Upper lobe of right lung (tissue), 1 donor: ENCODE results near the gene PACS1. TPM values are rescaled to one million over a fixed set of nuclear protein-coding genes. Genes with fewer than 3 reads are reported as not detected.

Experiments used
- ATAC-seq: fragments of 200-7000 bp; cut with Tn5 transposase; one replicate; pipeline ENCODE4 v1.9.1; 2020; ENCODE audit warnings: mild to moderate bottlenecking, moderate library complexity
- DNase-seq: peaks from one replicate; pipeline ENCODE4 v3.0.0-alpha.2; 2020
- H3K27ac ChIP-seq: fragments of 200-600 bp; one replicate; pipeline ENCODE4 v1.8.0; 2022
- H3K27me3 ChIP-seq: fragments of 200-600 bp; one replicate; pipeline ENCODE4 v1.8.0; 2022; ENCODE audit warnings: mild to moderate bottlenecking
- H3K36me3 ChIP-seq: fragments of 200-600 bp; one replicate; pipeline ENCODE4 v1.8.0; 2022
- H3K4me1 ChIP-seq: fragments of 200-600 bp; one replicate; pipeline ENCODE4 v1.8.0; 2022
- H3K4me3 ChIP-seq: fragments of 200-600 bp; one replicate; pipeline ENCODE4 v1.8.0; 2022; ENCODE audit warnings: mild to moderate bottlenecking
- H3K9me3 ChIP-seq: fragments of 200-600 bp; one replicate; pipeline ENCODE4 v1.8.0; 2022
- intact Hi-C: fragments of 100-400 bp; cut with DNase I; formaldehyde crosslinking; loops from one replicate; pipeline ENCODE4 v1.11.0; 2022
- total RNA-seq: library from RNA; stranded (reverse); fragmentation: NEBNext Ultra II Directional; extraction: Animal tissue kit (Norgen Biotek cat#: 25700); gene quantifications from one replicate; pipeline ENCODE4 v1.2.1, GENCODE V29; 2021
- TF ChIP-seq, protein P1 (sequence below): fragments of 200-600 bp; IDR thresholded peaks from one replicate; pipeline ENCODE4 v1.8.0; 2022; ENCODE audit warnings: antibody characterized with exemption
- donor health status: DM: no; HTN: yes; CAD: no; lungs with severe emphysema.

PACS1 gene
- total RNA-seq, 1 donor from 2014 or later, result 55.9 TPM

DNA sequence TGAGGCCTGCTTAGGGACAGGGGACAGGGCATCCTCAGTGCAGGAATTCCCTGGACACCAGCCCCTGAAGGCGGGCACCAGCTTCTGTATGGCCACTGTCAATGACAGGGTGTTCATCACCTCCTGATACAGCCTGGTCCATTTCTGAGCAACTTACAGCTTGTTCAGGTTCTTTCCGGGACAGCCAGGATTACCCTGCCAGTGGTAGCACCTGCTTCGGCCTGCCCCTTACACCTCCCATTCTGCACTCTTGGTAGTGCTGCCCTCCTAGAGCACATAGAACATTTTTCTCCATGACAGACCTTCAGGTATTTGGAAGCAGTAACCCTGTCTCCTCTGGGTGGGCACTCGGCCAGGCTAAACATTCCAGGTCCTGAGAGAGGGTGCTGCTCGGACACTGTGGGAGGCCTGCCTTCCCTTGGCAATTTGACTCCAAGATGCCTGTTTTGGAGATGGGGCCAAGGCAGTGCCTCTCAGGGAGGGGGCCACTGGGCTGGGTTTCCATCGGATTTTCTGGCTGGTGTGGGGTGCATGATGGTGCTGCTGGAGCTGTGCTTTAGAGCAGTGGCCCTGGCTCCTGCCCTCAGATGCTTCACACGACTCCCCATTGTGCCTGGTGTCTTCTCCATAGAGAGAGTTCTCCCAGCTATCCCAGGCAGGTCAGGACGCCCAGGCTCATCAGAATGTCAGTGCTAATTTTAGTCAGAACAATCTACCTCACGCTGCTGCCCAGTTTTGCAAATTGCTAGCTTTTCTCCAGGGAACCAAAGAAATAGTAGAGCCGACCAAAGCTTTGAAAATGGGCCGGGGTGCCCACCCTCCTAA is 22.3 kb upstream of the PACS1 start:
- Histone ChIP-seq H3K9me3 (no peaks in the 10 kb centered on the region), H3K27me3 (peaks cover 9% of the 10 kb centered on the region), H3K27ac (no peak overlapping the region), H3K4me3 (no peak overlapping the region), H3K4me1 (peaks cover 8% of the 10 kb centered on the region), H3K36me3 (no peaks in the 10 kb centered on the region)
- no peak for ATAC-seq
- TF ChIP-seq, protein P1, sequence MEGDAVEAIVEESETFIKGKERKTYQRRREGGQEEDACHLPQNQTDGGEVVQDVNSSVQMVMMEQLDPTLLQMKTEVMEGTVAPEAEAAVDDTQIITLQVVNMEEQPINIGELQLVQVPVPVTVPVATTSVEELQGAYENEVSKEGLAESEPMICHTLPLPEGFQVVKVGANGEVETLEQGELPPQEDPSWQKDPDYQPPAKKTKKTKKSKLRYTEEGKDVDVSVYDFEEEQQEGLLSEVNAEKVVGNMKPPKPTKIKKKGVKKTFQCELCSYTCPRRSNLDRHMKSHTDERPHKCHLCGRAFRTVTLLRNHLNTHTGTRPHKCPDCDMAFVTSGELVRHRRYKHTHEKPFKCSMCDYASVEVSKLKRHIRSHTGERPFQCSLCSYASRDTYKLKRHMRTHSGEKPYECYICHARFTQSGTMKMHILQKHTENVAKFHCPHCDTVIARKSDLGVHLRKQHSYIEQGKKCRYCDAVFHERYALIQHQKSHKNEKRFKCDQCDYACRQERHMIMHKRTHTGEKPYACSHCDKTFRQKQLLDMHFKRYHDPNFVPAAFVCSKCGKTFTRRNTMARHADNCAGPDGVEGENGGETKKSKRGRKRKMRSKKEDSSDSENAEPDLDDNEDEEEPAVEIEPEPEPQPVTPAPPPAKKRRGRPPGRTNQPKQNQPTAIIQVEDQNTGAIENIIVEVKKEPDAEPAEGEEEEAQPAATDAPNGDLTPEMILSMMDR, result no peak
- intact Hi-C loops, result no loop called here
- no peak for DNase-seq

DNA sequence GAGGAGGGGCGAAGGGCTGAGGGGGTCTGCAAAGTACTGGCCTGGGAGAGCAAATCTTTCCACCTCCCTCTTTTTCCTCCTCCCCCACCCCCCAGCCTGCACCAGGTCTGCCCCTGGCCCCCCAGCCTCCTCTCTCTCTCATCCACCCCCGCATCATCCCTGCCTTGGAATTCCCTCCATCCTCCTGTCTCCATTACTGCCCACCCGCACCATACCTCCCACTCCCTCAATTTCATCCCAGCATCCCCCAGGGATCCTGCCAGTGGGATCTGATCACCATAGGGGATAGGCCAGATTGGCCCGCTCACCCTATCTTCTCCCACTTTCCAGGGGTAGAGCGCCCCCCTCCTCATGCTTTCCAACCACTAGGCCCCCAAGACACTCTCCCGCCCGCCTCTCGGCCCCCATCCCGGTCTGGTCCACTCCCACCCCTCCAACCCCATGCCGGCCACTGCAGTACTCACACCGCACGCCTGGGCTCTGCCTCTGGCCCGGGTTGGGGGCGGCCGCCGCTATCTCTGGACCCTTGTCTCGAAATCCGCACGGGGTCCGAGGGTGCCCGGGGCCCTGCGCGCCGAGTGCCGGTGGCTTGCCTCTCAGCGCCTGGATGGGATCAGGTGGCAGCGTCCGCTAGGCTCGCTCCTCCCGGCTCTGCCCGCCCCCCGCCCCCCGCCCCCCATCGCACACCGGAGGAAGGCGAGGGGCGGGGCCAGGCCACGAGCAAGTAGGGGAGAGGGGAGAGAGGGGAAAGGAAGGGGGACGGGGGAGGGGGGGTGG is 21.3 kb upstream of the PACS1 start, which contains the start of gene GAL3ST3:
Gene GAL3ST3, minus strand, starts transcription at position 615 of the 777 bp plus-strand sequence. CDS start 3,746 bp downstream, outside the sequence.
- Histone ChIP-seq H3K36me3 (no peaks in the 10 kb centered on the region), H3K9me3 (no peaks in the 10 kb centered on the region), H3K4me1 (peaks cover 18% of the 10 kb centered on the region), H3K27ac (no peak within 1 kb of the TSS), H3K27me3 (peaks cover 9% of the 10 kb centered on the region), H3K4me3 (no peak within 1 kb of the TSS)
- intact Hi-C loops, result no loop called here
- DNase-seq, result no peak
- TF ChIP-seq, protein P1, result no peak
- no peak for ATAC-seq

DNA sequence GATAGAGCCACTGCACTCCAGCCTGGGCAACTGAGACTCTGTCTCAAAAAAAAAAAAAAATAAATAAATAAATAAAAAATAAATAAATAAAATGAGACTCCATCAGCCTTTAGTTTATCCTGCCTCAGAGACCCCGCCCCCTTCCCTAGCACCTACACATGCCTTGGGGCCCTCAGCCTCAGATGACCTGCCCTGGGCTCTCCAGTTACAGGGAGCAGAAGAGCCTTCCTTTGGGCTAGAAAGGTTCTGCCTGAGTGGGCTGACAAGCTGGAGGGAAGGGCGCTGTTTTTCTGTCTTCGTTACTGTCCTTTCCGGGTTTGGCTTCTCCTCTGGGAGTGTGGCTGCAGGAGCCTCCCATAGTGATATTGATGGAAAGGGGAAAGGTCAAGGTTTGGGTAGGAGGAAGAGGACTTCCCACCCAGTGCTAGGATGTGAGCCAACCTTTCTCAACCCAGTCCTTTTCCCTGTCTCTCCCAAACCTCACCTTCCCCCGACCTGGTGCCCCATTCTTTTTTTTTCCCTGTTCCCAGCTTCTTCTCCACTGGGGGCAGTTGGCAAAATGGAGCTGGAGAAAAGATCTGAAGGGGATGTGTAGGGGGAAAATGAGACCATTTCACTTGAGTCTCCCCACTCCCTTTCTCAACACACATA is 19.4 kb upstream of the PACS1 start:
- TF ChIP-seq, protein P1, result no peak
- H3K36me3 ChIP-seq, result peaks cover 18% of the 10 kb centered on the region
- H3K27me3 ChIP-seq, result peaks cover 9% of the 10 kb centered on the region
- no peak for DNase-seq
- ATAC-seq, result no peak
- H3K9me3 ChIP-seq, result no peaks in the 10 kb centered on the region
- no peak overlapping the region for H3K27ac ChIP-seq
- H3K4me1 ChIP-seq, result peaks cover 18% of the 10 kb centered on the region
- H3K4me3 ChIP-seq, result no peak overlapping the region
- intact Hi-C loops, result no loop called here

DNA sequence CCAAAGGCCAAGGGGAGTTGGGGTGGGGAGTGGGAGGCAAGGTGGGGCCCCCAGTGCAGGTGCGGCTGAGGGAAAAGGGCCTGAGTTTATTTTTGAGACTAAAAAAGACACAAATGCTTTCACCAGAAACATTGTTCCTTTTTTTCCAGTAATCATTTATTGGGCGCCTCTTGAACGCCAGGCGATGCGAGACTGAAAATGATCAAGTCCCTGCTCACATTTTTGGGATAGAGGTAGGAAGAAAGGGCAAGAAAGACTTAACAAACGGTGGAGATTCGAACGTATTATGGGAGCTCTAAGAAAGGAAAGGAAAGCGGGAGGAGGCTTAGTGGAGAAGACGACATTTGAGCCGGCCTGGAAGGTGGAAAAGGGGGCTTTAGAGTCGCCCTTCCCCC is 18.7 kb upstream of the PACS1 start:
- intact Hi-C loops, result no loop called here
- Histone ChIP-seq H3K4me1 (peaks cover 18% of the 10 kb centered on the region), H3K27me3 (peaks cover 9% of the 10 kb centered on the region), H3K9me3 (no peaks in the 10 kb centered on the region), H3K4me3 (peak overlapping the region; percentile 100), H3K27ac (peak overlapping the region; percentile 92), H3K36me3 (peaks cover 25% of the 10 kb centered on the region)
- DNase-seq (no peak), ATAC-seq (no peak)
- TF ChIP-seq, protein P1, result no peak

DNA sequence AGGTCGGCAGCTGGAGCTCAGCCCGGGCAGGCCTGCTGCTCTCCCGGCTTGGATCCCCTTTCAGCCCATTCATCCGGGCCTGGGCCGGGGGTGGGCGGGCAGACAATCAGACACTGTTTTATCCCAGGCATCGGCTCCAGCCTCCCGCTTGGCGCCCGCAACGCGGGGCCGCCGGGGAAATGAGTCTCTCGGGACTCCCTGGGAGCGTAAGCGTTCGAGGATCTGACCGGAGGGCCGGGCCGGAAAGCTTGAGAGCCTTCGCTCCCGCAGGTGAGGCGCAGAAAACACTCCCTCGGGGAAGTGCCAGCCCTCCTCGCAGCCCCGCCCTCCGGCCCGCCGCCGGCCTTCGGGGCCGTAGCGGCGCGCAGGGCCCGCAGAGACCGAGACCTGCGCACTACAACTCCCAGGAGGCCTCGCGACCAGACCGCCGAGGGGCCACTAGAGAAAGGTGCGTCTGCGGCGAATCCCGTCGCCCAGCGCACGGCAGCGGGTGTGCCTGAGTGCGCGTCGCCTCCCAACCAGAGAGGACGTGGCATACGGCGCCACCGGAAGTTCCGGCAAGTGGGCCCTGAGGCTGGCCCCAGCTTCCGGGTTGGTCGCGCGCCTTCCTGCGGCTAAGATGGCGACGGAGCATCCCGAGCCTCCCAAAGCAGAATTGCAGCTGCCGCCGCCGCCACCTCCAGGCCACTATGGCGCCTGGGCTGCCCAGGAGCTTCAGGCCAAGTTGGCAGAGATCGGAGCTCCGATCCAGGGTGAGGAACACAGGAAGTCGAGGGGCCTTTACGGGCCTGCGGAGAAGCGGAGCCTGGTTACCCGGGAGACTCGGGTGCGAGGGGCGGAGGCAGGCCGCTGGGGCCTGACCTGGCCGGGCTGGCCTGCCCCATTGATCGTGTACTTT is 18.1 kb upstream of the PACS1 start, which contains the start of gene SF3B2:
Gene SF3B2, plus strand, starts transcription at position 599 of the 898 bp plus-strand sequence. Its CDS starts 21 bp downstream, at position 620.
- Histone ChIP-seq H3K27me3 (peaks cover 9% of the 10 kb centered on the region), H3K4me3 (peak within 1 kb of the TSS; percentile 100), H3K9me3 (no peaks in the 10 kb centered on the region), H3K27ac (peak within 1 kb of the TSS; percentile 92), H3K36me3 (peaks cover 31% of the 10 kb centered on the region), H3K4me1 (peaks cover 18% of the 10 kb centered on the region)
- ATAC-seq, result peak; percentile 98
- DNase-seq, result peak; percentile 99
- TF ChIP-seq, protein P1, result peak; percentile 14
- intact Hi-C loops, result no loop called here
